DMS53 (cell line): ENCODE results near the gene ATP1B3.
"Not testable (repeated sequence)": the region's sequence is repeated elsewhere in the genome, so short reads cannot be mapped to it uniquely, and the experiment has no call there.

Experiments used
- DNase-seq: peaks from one replicate; lab custom pipeline; 2025; lab: John Stamatoyannopoulos, UW

ATP1B3 gene

GRCh38 chr3:141876381-141876890 is at the start of gene ATP1B3:
TSS of gene ATP1B3 (plus strand) at chr3:141876643. CDS start at chr3:141876802, 159 bp downstream.
- peak; percentile 90 for DNase-seq

- no peak for DNase-seq
Observed at GRCh38 chr3:141828487-141828886, 48.0 kb upstream of the ATP1B3 start.

- peak; percentile 55 for DNase-seq
Observed at GRCh38 chr3:141828890-141829289, 47.6 kb upstream of the ATP1B3 start.

GRCh38 chr3:141830508-141830907 is 45.9 kb upstream of the ATP1B3 start:
- no peak for DNase-seq

GRCh38 chr3:141834292-141834691 is 42.2 kb upstream of the ATP1B3 start:
- DNase-seq, result no peak

- no peak for DNase-seq
Observed at GRCh38 chr3:141835557-141836229, 40.8 kb upstream of the ATP1B3 start.

- DNase-seq, result no peak
Observed at GRCh38 chr3:141839389-141839788, 37.1 kb upstream of the ATP1B3 start.

- no peak for DNase-seq
Observed at GRCh38 chr3:141840737-141841544, 35.5 kb upstream of the ATP1B3 start.

- DNase-seq, result no peak
Observed at GRCh38 chr3:141844108-141844507, 32.3 kb upstream of the ATP1B3 start.

- no peak for DNase-seq
Observed at GRCh38 chr3:141844812-141845211, 31.6 kb upstream of the ATP1B3 start.

GRCh38 chr3:141845407-141846049 is 30.9 kb upstream of the ATP1B3 start:
- no peak for DNase-seq

- no peak for DNase-seq
Observed at GRCh38 chr3:141846050-141846433, 30.4 kb upstream of the ATP1B3 start.

GRCh38 chr3:141848159-141848748 is 28.2 kb upstream of the ATP1B3 start:
- DNase-seq, result not testable (repeated sequence)

GRCh38 chr3:141849056-141849815 is 27.2 kb upstream of the ATP1B3 start:
- DNase-seq, result no peak

GRCh38 chr3:141851411-141851810 is 25.0 kb upstream of the ATP1B3 start:
- DNase-seq, result no peak

- DNase-seq, result no peak
Observed at GRCh38 chr3:141853081-141853601, 23.3 kb upstream of the ATP1B3 start.

- no peak for DNase-seq
Observed at GRCh38 chr3:141853629-141854168, 22.7 kb upstream of the ATP1B3 start.

GRCh38 chr3:141854599-141854998 is 21.8 kb upstream of the ATP1B3 start:
- DNase-seq, result no peak

GRCh38 chr3:141858312-141858711 is 18.1 kb upstream of the ATP1B3 start:
- DNase-seq, result no peak

- DNase-seq, result no peak
Observed at GRCh38 chr3:141859651-141860050, 16.8 kb upstream of the ATP1B3 start.

GRCh38 chr3:141860086-141860669 is 16.3 kb upstream of the ATP1B3 start:
- no peak for DNase-seq
